K562 (cell line): ENCODE results near the gene MAGEA4. TPM values are rescaled to one million over a fixed set of nuclear protein-coding genes. Genes with fewer than 3 reads are reported as not detected.

Experiments
- ATAC-seq: fragments of 200-7000 bp; cut with Tn5 transposase; 3 replicates; pipeline ENCODE4 v1.9.1; 2020; ENCODE audit warnings: moderate library complexity
- BruUV-seq: library from RNA; stranded (reverse); fragments of 400-500 nt; replicated peaks from 2 replicates; lab custom pipeline; 2021; lab: Mats Ljungman, UMichigan
- CTCF ChIA-PET: fragments of 300-600 bp; formaldehyde crosslinking; extraction: SDS; loops from one replicate; lab custom pipeline; 2021; ENCODE audit warnings: low intra/inter-chr PET ratio; lab: Yijun Ruan, JAX
- POLR2A ChIA-PET: fragments of 300-600, 350-650 bp; sonication (Branson Sonifier 250); formaldehyde crosslinking; extraction: SDS; loops from one replicate; lab custom pipeline; 2021; ENCODE audit warnings: antibody characterized with exemption, inconsistent platforms; lab: Yijun Ruan, JAX
- DNase-seq, 4 experiments: peaks; one replicate each; pipeline versions ENCODE4 v3.0.0 to v3.0.0-alpha.2; 2011 to 2018; ENCODE audit warnings: low spot score in 3 of 4, mixed read lengths in 3 of 4; ENCODE audit errors: extremely low read depth in 1 of 4
- FAIRE-seq: peaks from 2 replicates; lab custom pipeline; 2011; peaks lifted over from hg19 to GRCh38; lab: Jason Lieb, UNC
- H2AFZ ChIP-seq: 2 replicates; pipeline ENCODE4 v1.6.0; 2011; ENCODE audit warnings: low read depth, low read length, control low read depth, inconsistent platforms
- H3K27ac ChIP-seq: fragments of 200-600 bp; 3 replicates; pipeline ENCODE4 v1.8.0; 2011; ENCODE audit warnings: low read depth, mild to moderate bottlenecking, control low read depth, inconsistent platforms, low read length, moderate library complexity, mixed read lengths; ENCODE audit errors: extremely low read depth
- H3K27me3 ChIP-seq, 2 experiments: fragments of 300-600 bp in 1 of 2; 2 replicates in 1 of 2; 3 replicates in 1 of 2; pipeline versions ENCODE4 v1.6.0 to v1.8.0; 2011; ENCODE audit warnings: inconsistent platforms in 2 of 2, low read length in 2 of 2, mild to moderate bottlenecking in 1 of 2, mixed read lengths in 1 of 2, moderate library complexity in 1 of 2; ENCODE audit not compliant: control insufficient read depth in 2 of 2, insufficient read depth in 2 of 2
- H3K36me3 ChIP-seq: fragments of 300-600 bp; 3 replicates; pipeline ENCODE4 v1.8.0; 2011; ENCODE audit warnings: mild to moderate bottlenecking, low read length, inconsistent platforms; ENCODE audit not compliant: control insufficient read depth, insufficient read depth
- H3K4me1 ChIP-seq, 2 experiments: fragments of 200-600 bp in 1 of 2; replicated peaks in 1 of 2; 2 replicates in 1 of 2; 3 replicates in 1 of 2; pipeline versions ENCODE4 v1.5.1 to v1.8.0; 2011; ENCODE audit warnings: inconsistent platforms in 2 of 2, low read length in 2 of 2, mild to moderate bottlenecking in 1 of 2, mixed read lengths in 1 of 2, moderate library complexity in 1 of 2; ENCODE audit not compliant: control insufficient read depth in 2 of 2, insufficient read depth in 2 of 2
- H3K4me2 ChIP-seq: 2 replicates; pipeline ENCODE4 v1.6.1; 2011; ENCODE audit warnings: low read length, control low read depth, inconsistent platforms, mixed read lengths; ENCODE audit not compliant: insufficient read depth
- H3K4me3 ChIP-seq: fragments of 200-600 bp; sonication (generic), shearing (Covaris generic); 2 replicates; pipeline ENCODE4 v1.5.1; 2016; ENCODE audit warnings: control low read depth, inconsistent platforms
- H3K79me2 ChIP-seq: fragments of 200-600 bp; 3 replicates; pipeline ENCODE4 v1.8.0; 2011; ENCODE audit warnings: low read length, inconsistent platforms; ENCODE audit not compliant: control insufficient read depth, insufficient read depth
- H3K9ac ChIP-seq, 2 experiments: 2 replicates each; pipeline versions ENCODE4 v1.6.0 to v1.6.1; 2011; ENCODE audit warnings: low read depth in 2 of 2, low read length in 2 of 2, control low read depth in 1 of 2, inconsistent platforms in 1 of 2, mild to moderate bottlenecking in 1 of 2, mixed read lengths in 1 of 2; ENCODE audit not compliant: insufficient read depth in 1 of 2
- H3K9me1 ChIP-seq: one replicate; pipeline ENCODE4 v1.6.0; 2011; ENCODE audit warnings: inconsistent platforms, mild to moderate bottlenecking, low read length, moderate library complexity; ENCODE audit not compliant: control insufficient read depth, insufficient read depth
- H3K9me3 ChIP-seq: replicated peaks from 2 replicates; pipeline ENCODE4 v1.5.1; 2011; ENCODE audit warnings: low read depth, low read length, inconsistent platforms; ENCODE audit not compliant: control insufficient read depth, insufficient read depth
- H4K20me1 ChIP-seq: replicated peaks from 2 replicates; pipeline ENCODE4 v1.6.1; 2011; ENCODE audit warnings: low read length, inconsistent platforms, mixed read lengths; ENCODE audit not compliant: control insufficient read depth, insufficient read depth
- CBFA2T2 ChIP-seq: fragments of 450-650 bp; conservative IDR thresholded peaks from 2 replicates; pipeline ENCODE4 v1.6.1; 2017; ENCODE audit warnings: mild to moderate bottlenecking
- HDAC3 ChIP-seq: fragments of 450-650 bp; IDR thresholded peaks from 2 replicates; pipeline ENCODE4 v1.6.1; 2018; ENCODE audit warnings: borderline replicate concordance, mild to moderate bottlenecking, moderate library complexity; ENCODE audit not compliant: partially characterized antibody
- IFI16 ChIP-seq: fragments of 250-450 bp; sonication (Bioruptor Pico); IDR thresholded peaks from 2 replicates; pipeline ENCODE4 v2.1.2; 2022; ENCODE audit warnings: mild to moderate bottlenecking, inconsistent platforms
- KAT8 ChIP-seq: fragments of 450-650 bp; IDR thresholded peaks from 2 replicates; pipeline ENCODE4 v1.6.1; 2016; ENCODE audit warnings: low read depth, mild to moderate bottlenecking
- LARP7 ChIP-seq: fragments of 450-650 bp; IDR thresholded peaks from 2 replicates; pipeline ENCODE4 v1.6.1; 2016
- NRF1 ChIP-seq, 2 experiments: fragments of 450-650 bp; IDR thresholded peaks in 1 of 2; conservative IDR thresholded peaks in 1 of 2; 2 replicates each; pipeline ENCODE4 v1.6.1; 2014; ENCODE audit warnings: mild to moderate bottlenecking in 2 of 2
- SMARCB1 ChIP-seq: IDR thresholded peaks from 2 replicates; pipeline ENCODE4 v1.6.1; 2011; ENCODE audit warnings: improper control_type of control experiment, low read depth; ENCODE audit not compliant: insufficient read length
- TBL1XR1 ChIP-seq, 2 experiments: IDR thresholded peaks; 2 replicates each; pipeline ENCODE4 v1.6.1; 2012; ENCODE audit warnings: improper control_type of control experiment in 2 of 2, low read length in 2 of 2, mild to moderate bottlenecking in 1 of 2
- ZSCAN29 ChIP-seq: fragments of 450-650 bp; IDR thresholded peaks from 2 replicates; pipeline ENCODE4 v1.6.1; 2017
- WGBS: fragments of 100-300 bp; shearing (Covaris generic); methylation state at CpG from one replicate; pipeline ENCODE4 v1.1.6; 2016; ENCODE audit warnings: low coverage, mixed read lengths; ENCODE audit not compliant: insufficient coverage; ENCODE audit errors: missing lambda C conversion rate; 5-methylcytosine and 5-hydroxymethylcytosine counted together
- in situ Hi-C: fragments of 300-500 bp; cut with MboI; formaldehyde crosslinking; loops from 4 replicates; pipeline ENCODE4 v1.15.0; 2018; ENCODE audit warnings: inconsistent platforms, mixed read lengths
- intact Hi-C: fragments of 100-400 bp; cut with micrococcal nuclease; formaldehyde crosslinking; loops from 2 replicates; pipeline ENCODE4 v1.14.2; 2022
- polyA plus RNA-seq, 8 experiments: library from polyadenylated mRNA; depleted of rRNA in 4 of 8; stranded (reverse) in 5 of 8; unstranded in 3 of 8; fragments of >200 nt; fragmentation: Nextera tagmentation in 2 of 8; fragmentation: Illumina TruSeq in 1 of 8; extraction: Ambion mirVana in 2 of 8; extraction: Trizol in 1 of 8; gene quantifications; 2 replicates each; pipeline versions ENCODE4 v1.2.1 to v1.2.3, GENCODE V29; 2011 to 2014; ENCODE audit warnings: inconsistent platforms in 1 of 8, missing spikeins in 1 of 8
- total RNA-seq, 7 experiments: library from RNA; depleted of rRNA in 6 of 7; stranded (reverse); fragments of >200 nt in 6 of 7; fragmentation: Illumina TruSeq in 2 of 7; extraction: Trizol in 2 of 7; gene quantifications; 2 replicates each; pipeline versions ENCODE4 v1.2.1 to v1.2.3, GENCODE V29; 2011 to 2021; ENCODE audit warnings: low replicate concordance in 1 of 7
- TF ChIP-seq, protein P1 (sequence below): sonication (generic); formaldehyde crosslinking; IDR thresholded peaks from 2 replicates; pipeline ENCODE4 v1.8.1; 2023; ENCODE audit warnings: mild to moderate bottlenecking, missing genetic modification reagents
- TF ChIP-seq, protein P2 (sequence below): fragments of 250-450 bp; sonication (Bioruptor Pico); IDR thresholded peaks from 2 replicates; pipeline ENCODE4 v1.4.0; 2020; ENCODE audit warnings: mild to moderate bottlenecking, moderate library complexity
- TF ChIP-seq, protein P3 (sequence below): fragments of 450-650 bp; formaldehyde crosslinking; IDR thresholded peaks from 2 replicates; pipeline ENCODE4 v1.4.0; 2022; ENCODE audit warnings: missing genetic modification characterization

The MAGEA4 gene
- total and polyA plus RNA-seq, 9 of the 15 experiments (the other 6 are each of a cell fraction or from before 2014, with no cell fraction given), result 0.42 to 1.9 (median 0.69) TPM

DNA sequence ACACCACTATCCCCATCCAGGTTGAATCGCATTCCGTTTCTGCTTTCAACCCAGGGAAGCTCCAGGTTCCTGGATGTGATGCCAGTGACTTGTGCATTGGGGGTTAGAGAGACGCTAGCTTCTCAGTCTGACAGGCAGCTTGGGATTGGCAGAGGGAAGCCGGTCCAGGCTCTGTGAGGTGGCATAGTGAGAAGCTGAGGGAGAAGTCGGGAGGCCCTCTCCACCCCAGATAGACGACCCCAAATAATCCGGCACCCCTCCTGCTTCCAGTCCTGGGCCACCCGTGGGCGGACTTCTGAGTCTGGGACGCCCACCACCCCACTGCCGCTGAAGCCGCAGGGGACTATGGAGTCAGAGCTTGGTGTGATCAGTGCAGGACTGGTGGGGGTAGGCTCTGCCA is 7.4 kb downstream of the MAGEA4 start:
- Histone ChIP-seq H3K4me3 (no peak overlapping the region), H3K27me3 (no peaks in the 10 kb centered on the region), H3K9me1 (no peaks in the 10 kb centered on the region), H2AFZ (no peak overlapping the region), H3K36me3 (no peaks in the 10 kb centered on the region), H3K9me3 (no peaks in the 10 kb centered on the region), H3K79me2 (no peaks in the 10 kb centered on the region)
- BruUV-seq, result no TSS peak
- FAIRE-seq, result no peak
- POLR2A ChIA-PET, result interaction anchor here (0.7 kb wide), 1 partner anchor 54 kb away, joined by 3 read pairs; no protein-coding TSS in a partner anchor
- TF ChIP-seq NRF1 (conservative IDR thresholded peaks at IDR 0.05 in 1 of 2, IDR thresholded peaks at IDR 0.05 in 1 of 2), result no peak
- TF ChIP-seq KAT8, result no peak
- TF ChIP-seq, protein P1, sequence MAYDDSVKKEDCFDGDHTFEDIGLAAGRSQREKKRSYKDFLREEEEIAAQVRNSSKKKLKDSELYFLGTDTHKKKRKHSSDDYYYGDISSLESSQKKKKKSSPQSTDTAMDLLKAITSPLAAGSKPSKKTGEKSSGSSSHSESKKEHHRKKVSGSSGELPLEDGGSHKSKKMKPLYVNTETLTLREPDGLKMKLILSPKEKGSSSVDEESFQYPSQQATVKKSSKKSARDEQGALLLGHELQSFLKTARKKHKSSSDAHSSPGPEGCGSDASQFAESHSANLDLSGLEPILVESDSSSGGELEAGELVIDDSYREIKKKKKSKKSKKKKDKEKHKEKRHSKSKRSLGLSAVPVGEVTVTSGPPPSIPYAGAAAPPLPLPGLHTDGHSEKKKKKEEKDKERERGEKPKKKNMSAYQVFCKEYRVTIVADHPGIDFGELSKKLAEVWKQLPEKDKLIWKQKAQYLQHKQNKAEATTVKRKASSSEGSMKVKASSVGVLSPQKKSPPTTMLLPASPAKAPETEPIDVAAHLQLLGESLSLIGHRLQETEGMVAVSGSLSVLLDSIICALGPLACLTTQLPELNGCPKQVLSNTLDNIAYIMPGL (CRISPR knock-in tag), result no peak
- TF ChIP-seq, protein P2, sequence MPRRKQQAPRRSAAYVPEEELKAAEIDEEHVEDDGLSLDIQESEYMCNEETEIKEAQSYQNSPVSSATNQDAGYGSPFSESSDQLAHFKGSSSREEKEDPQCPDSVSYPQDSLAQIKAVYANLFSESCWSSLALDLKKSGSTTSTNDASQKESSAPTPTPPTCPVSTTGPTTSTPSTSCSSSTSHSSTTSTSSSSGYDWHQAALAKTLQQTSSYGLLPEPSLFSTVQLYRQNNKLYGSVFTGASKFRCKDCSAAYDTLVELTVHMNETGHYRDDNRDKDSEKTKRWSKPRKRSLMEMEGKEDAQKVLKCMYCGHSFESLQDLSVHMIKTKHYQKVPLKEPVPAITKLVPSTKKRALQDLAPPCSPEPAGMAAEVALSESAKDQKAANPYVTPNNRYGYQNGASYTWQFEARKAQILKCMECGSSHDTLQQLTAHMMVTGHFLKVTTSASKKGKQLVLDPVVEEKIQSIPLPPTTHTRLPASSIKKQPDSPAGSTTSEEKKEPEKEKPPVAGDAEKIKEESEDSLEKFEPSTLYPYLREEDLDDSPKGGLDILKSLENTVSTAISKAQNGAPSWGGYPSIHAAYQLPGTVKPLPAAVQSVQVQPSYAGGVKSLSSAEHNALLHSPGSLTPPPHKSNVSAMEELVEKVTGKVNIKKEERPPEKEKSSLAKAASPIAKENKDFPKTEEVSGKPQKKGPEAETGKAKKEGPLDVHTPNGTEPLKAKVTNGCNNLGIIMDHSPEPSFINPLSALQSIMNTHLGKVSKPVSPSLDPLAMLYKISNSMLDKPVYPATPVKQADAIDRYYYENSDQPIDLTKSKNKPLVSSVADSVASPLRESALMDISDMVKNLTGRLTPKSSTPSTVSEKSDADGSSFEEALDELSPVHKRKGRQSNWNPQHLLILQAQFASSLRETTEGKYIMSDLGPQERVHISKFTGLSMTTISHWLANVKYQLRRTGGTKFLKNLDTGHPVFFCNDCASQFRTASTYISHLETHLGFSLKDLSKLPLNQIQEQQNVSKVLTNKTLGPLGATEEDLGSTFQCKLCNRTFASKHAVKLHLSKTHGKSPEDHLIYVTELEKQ (CRISPR knock-in tag), result no peak
- no peak for TF ChIP-seq HDAC3
- no peak for TF ChIP-seq CBFA2T2
- no peak for TF ChIP-seq SMARCB1
- no peak for TF ChIP-seq TBL1XR1 (IDR thresholded peaks at IDR 0.05; ENCODE audit: low read length in 2 of 2)
- no peak for TF ChIP-seq IFI16 (CRISPR knock-in tag)
- no peak for TF ChIP-seq LARP7
- TF ChIP-seq ZSCAN29, result no peak
- TF ChIP-seq, protein P3, sequence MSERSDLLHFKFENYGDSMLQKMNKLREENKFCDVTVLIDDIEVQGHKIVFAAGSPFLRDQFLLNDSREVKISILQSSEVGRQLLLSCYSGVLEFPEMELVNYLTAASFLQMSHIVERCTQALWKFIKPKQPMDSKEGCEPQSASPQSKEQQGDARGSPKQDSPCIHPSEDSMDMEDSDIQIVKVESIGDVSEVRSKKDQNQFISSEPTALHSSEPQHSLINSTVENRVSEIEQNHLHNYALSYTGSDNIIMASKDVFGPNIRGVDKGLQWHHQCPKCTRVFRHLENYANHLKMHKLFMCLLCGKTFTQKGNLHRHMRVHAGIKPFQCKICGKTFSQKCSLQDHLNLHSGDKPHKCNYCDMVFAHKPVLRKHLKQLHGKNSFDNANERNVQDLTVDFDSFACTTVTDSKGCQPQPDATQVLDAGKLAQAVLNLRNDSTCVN, result no peak
- TF ChIP-seq, all 486 proteins: peak for 0
- intact Hi-C loops (no loop called here), in situ Hi-C loops (loop anchor here (10.0 kb wide), 1 partner anchor 135 kb away; no protein-coding TSS in a partner anchor)
- ATAC-seq (no peak), DNase-seq (no peak)
- Histone ChIP-seq H3K4me1 (no peaks in the 10 kb centered on the region), H3K27ac (no peak overlapping the region), H3K9ac (no peak overlapping the region), H3K4me2 (no peak overlapping the region), H4K20me1 (no peaks in the 10 kb centered on the region)
- 42% methylated on average over 12 of the region's 12 CpGs for WGBS
- CTCF ChIA-PET, result no interaction called here
